Activated CD4-positive, CD25-positive, alpha-beta regulatory T cell treated with anti-CD3 and anti-CD28 coated beads, Interleukin-2, amount 50 U/mL, for 24 hours (primary cell): ENCODE results near the gene MYO5B.

Source experiments
- ATAC-seq, 2 donors: fragments of 150-1000 bp; cut with Tn5 transposase; one replicate each; pipeline ENCODE4 v1.10.0; 2021; ENCODE audit warnings: mild to moderate bottlenecking in 1 of 2, moderate library complexity in 1 of 2

The MYO5B gene

DNA sequence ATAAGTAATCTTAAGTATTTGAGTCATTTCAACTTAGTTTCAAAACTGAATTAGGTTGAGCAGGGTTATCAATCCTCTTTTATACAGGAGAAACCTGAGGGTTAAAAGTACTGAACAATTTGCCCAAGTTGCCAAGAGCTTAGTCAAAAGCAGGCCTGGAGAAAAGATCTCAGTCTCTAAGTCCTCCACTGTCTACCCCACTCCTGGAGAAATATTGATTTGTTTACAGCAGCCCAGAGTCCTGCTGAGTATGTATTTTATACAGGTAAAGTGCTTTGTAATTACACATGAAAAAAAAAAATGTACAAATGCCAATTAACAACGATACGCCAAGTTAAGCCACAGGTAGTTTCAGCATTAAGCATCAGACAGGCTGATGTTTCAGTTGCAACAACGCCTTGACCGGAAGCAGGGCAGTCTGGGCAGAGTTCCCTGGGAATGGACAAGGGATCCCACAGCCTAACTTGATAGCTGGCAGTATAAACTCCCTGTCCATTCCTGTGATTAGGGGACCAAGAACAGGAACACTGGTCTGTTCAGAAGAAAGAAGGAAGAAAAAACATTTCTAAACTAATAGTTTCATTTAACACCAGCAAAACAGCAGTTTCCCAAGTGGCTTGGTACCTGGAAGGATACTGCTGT, 132.9 kb downstream of the MYO5B start:
- no peak for ATAC-seq

GRCh38 chr18:50060822-50061221, 134.1 kb downstream of the MYO5B start:
- ATAC-seq: no peak

DNA sequence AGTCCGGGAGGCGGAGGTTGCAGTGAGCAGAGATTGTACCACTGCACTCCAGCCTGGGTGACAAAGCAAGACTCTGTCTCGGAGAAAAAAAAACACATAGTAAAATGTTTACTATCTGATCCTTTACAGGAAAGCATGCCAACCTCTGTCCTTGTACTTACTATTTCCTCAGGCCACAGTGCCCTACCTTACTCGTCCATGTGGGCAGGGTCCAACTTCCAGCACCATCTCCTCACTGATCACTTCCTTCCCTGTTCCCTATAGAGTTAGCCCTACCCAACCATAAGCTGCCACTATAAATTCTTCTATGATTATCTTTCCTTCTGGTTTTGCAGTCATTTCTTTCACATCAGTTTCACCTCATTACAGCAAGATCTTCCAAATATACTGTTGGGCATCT, 136.2 kb downstream of the MYO5B start:
- no peak for ATAC-seq

DNA sequence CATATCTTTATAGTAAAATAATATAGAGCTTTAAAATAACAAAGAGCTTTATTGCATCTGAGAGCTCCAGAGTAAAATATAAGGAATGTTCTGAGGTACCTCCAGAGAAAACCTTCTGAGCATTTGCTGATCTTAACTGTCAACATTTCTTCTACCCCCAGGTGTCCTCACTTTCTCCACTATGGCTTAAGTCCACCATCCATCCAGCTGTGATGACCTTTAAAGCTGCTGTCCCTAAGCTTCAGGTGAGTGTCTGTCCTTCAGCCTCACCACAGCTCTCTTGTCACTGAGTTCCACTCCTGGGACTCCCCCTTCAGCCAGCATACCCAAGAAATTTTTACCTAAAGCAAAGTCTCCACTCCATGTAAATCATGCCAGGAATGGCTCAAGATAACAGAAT, 137.9 kb downstream of the MYO5B start:
- ATAC-seq: no peak

DNA sequence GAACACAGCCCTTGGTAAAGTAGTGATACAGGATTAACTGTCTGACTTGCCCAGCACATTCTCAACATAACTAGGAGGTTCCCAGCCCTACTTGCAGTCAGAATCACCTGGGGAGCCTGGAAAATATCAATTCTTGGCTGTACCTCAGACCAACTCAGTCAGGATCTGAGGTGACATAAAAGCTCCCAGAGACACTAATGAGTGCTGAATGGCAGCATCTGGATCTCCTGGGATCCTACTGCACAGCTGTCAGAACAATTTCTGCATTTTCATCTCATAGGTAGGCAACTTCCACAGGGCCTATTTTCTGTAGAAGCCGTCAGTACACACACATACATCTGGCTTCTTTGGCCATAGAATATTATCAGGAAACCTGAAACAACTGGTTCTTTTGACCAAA, 138.8 kb downstream of the MYO5B start:
- ATAC-seq: no peak

DNA sequence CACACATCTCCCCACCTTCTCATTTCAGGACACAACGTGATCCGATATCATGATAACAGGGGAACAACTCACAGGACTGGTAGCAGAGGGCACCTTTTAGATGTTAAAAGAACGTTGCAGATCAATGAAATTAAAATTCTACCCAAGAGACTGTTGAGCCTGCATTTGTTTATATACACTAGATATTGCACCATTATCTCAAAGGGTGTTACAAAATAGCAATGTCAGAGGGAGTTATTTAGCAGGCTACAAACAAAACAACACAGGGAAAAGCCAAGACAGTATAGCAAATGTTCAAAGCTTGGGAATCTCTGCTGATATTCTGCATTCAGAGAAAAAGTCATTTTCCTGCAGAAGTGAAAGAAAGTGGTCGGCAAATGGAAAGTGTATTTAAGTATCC, 139.5 kb downstream of the MYO5B start:
- no peak for ATAC-seq

DNA sequence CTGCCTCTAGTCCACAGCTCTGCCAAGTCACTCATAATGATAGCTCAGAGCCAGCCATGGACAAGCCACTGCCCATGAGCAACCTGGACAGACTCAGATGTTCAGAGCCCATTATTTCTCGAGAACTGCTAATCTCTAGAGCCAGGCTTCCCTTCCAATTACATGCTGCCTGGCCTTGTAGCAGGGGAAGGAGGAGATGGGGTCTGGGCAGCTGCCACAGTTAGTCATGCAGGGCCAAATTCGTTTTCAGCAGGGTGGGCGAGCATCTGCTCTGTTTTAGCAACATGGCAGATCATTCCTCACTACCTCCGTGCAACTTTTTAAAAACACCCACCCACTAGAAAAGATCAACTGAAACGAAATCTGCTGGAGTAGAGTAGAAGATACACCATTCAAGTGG, 141.8 kb downstream of the MYO5B start:
- ATAC-seq: no peak

- ATAC-seq: no peak
These were observed 143.7 kb downstream of the MYO5B start for GRCh38 chr18:50051288-50051687.

GRCh38 chr18:50045126-50045525, 149.8 kb downstream of the MYO5B start:
- no peak for ATAC-seq

- no peak for ATAC-seq
These were observed 150.5 kb downstream of the MYO5B start for GRCh38 chr18:50044402-50044801.

DNA sequence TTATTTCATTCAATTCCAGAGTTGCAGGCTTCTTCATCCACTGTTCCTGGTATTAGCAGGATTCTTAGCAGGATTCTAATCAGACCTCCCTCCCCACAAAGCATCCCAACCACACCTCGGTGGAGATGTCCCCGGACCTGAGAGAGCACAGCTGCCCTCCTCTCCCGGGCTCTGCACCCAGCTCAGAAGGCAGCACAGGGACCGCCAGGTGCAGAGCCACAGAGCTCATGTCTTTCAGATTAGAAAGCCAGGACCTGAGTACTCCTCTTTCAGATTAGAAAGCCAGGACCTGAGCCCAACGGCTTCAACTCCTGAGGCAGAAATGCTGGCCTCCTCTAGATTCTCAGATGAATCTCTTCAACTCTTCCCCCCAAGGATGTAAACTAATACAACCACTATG, 152.3 kb downstream of the MYO5B start:
- ATAC-seq: no peak

- no peak for ATAC-seq
These were observed 155.2 kb downstream of the MYO5B start for GRCh38 chr18:50039746-50040145.

DNA sequence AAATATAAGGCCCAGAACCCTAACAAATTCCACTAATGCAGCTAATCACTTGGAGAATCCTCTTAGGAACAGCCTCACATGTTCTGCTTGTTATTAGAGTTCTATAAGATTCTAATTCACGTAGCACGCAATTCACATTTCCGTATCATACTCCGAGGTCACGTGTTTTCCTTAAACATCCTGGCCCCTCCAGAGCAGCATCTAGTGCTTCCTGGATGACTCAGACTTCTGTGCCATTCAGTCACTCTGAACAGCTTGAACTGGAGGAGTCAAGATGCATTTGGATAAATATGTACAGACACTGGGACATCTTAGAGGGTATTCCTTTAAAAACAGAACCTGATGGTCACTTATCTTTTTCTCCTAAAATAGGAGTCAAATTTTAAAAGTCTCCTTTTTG, 156.5 kb downstream of the MYO5B start:
- ATAC-seq: peak in 1 of 2 donors; percentile 51

- no peak for ATAC-seq
These were observed 160.9 kb downstream of the MYO5B start for GRCh38 chr18:50034029-50034428.

DNA sequence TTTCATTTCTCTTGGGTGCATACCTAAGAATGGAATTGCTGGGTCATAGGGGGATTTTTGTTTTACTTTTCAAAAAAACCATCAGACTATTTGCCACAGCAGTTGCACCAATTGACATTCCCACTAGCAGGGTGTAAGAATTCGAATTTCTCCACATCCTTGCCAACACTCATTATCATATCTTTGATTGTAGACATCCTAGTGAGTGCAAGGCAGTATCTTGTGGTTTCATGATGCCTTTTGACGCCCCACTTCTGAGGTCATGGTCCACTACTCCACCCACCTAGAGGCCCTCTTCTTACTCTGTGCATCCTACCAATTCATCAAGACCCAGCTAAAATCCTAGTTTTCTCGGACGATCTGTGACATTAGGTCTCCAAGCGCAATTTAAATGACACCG, 161.9 kb downstream of the MYO5B start:
- no peak for ATAC-seq

GRCh38 chr18:50030146-50030545, 164.8 kb downstream of the MYO5B start:
- no peak for ATAC-seq

- ATAC-seq: no peak
These were observed 167.0 kb downstream of the MYO5B start for GRCh38 chr18:50027996-50028395.

DNA sequence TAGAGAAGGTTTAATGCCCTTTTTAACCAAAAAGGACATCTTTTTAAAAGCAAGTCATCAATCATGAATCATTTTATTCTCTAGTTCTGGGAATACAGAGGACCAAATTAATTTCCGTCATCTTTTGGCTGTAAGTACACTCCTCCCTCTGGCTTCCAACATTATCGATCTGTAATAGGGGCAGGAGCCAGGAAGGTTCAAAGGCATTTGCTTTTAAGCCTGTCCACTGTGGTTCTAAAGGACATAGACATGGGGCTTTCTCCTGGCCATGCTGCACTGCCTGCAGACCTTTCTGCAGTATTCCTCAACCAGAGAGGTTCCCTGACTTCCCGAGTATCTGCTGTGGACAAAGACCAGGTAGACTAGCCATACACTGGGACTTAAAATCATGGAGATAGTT, 170.5 kb downstream of the MYO5B start:
- ATAC-seq: no peak

DNA sequence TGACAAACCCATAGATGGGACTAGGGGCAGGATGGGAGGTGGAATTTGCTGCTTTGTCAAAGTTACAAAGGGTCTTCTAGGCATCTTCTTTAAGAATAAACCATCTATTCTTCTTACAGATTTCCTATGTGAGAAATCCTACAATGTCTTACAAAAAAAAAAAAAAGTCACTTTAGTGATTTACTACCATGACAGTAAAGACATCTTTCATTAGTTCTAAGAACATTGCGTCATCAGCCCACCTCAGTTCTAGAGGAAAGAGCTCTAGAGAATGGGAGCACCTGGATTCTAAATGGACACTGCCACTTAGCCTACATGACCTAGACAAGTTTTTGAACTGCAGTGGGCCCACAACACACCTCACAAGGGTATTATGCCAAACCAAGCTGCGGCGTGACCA, 172.0 kb downstream of the MYO5B start:
- ATAC-seq: no peak

- ATAC-seq: no peak
These were observed 180.3 kb downstream of the MYO5B start for GRCh38 chr18:50014606-50015005.

- no peak for ATAC-seq
These were observed 181.4 kb downstream of the MYO5B start for GRCh38 chr18:50013363-50014138.

GRCh38 chr18:50011813-50012435, 183.0 kb downstream of the MYO5B start:
- no peak for ATAC-seq

- peak; percentile 55 to 75 for ATAC-seq
These were observed 185.1 kb downstream of the MYO5B start for GRCh38 chr18:50009773-50010335.

DNA sequence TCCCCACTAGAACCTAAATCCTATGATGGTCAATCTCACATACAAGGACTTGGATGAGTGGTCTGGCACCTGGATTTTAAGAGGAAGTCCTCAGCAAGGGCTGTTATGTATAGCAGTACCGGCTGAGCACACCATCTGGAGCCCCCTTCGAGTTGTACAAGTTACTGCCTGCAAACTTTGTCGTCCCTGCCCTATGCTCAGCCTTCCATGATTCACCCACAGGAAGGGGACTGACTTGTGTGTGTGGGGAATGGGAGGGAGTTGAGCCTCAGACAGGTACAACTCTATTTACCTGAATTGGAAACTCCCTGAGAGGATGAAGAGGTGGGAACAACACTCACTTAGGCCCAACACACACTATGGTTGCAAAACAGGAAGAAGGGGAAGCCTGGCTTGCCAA, 186.6 kb downstream of the MYO5B start:
- no peak for ATAC-seq
